ENCODE data around the gene POLE.

DNA sequence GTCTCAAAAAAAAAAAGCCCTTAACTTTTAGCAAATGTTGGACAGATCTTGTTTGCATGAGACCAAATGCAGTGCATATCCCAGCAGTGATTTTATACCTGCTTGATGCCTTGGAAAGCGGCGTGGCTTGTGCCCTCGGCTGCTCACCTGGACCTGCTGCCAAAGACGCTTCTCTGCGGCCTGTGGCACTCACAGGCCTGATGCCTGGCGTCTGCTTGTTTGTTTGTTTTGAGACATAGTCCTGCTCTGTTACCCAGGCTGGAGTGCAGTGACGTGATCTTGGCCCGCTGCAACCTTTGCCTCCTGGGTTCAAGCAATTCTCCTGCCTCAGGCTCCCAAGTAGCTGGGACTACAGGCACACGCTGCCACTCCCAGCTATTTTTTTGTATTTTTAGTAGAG, 28.7 kb upstream of the POLE start:
- TF ChIP-seq, protein P1, sequence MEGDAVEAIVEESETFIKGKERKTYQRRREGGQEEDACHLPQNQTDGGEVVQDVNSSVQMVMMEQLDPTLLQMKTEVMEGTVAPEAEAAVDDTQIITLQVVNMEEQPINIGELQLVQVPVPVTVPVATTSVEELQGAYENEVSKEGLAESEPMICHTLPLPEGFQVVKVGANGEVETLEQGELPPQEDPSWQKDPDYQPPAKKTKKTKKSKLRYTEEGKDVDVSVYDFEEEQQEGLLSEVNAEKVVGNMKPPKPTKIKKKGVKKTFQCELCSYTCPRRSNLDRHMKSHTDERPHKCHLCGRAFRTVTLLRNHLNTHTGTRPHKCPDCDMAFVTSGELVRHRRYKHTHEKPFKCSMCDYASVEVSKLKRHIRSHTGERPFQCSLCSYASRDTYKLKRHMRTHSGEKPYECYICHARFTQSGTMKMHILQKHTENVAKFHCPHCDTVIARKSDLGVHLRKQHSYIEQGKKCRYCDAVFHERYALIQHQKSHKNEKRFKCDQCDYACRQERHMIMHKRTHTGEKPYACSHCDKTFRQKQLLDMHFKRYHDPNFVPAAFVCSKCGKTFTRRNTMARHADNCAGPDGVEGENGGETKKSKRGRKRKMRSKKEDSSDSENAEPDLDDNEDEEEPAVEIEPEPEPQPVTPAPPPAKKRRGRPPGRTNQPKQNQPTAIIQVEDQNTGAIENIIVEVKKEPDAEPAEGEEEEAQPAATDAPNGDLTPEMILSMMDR (IDR thresholded peaks at IDR 0.05), result no peak
- no peak for TF ChIP-seq POLR2A (IDR thresholded peaks at IDR 0.05)

Measured in body of pancreas (tissue), 4 donors.